Esophagus muscularis mucosa (tissue), 4 donors: Measurements from ENCODE around the gene ATRNL1. TPM values are rescaled to one million over a fixed set of nuclear protein-coding genes. Genes with fewer than 3 reads are reported as not detected.

Experiments
- DNase-seq: peaks from one replicate; pipeline ENCODE4 v3.0.0-alpha.2; 2017; ENCODE audit errors: extremely low spot score
- H3K27ac ChIP-seq, 4 donors: fragments of 200-600 bp; sonication (generic); replicated peaks in 1 of 4; 1 replicate in 3 of 4; 2 replicates in 1 of 4; pipeline ENCODE4 v1.5.1; 2016 to 2019; ENCODE audit warnings: mild to moderate bottlenecking in 1 of 4
- H3K27me3 ChIP-seq, 4 donors: fragments of 200-600 bp; sonication (generic); one replicate each; pipeline versions ENCODE4 v1.5.1 to v1.6.0; 2016 to 2019
- H3K36me3 ChIP-seq, 4 donors: fragments of 200-600 bp; sonication (generic); one replicate each; pipeline ENCODE4 v1.5.1; 2016 to 2019
- H3K4me1 ChIP-seq, 4 donors: fragments of 200-600 bp; sonication (generic); one replicate each; pipeline ENCODE4 v1.5.1; 2016 to 2019
- H3K4me3 ChIP-seq, 4 donors: fragments of 200-600 bp; sonication (generic); 1 replicate in 2 of 4; 2 replicates in 2 of 4; pipeline ENCODE4 v1.5.1; 2016 to 2019; ENCODE audit warnings: mild to moderate bottlenecking in 4 of 4, moderate library complexity in 1 of 4
- H3K9me3 ChIP-seq, 4 donors: fragments of 200-600 bp; sonication (generic); 1 replicate in 3 of 4; 2 replicates in 1 of 4; pipeline ENCODE4 v1.5.1; 2016 to 2019
- CTCF ChIP-seq, 3 experiments: fragments of 200-600 bp in 2 of 3; fragments of 450-650 bp in 1 of 3; sonication (generic) in 2 of 3; IDR thresholded peaks; one replicate each; pipeline ENCODE4 v1.5.1; 2017 to 2019; ENCODE audit warnings: antibody characterized with exemption in 3 of 3, mild to moderate bottlenecking in 2 of 3, moderate library complexity in 1 of 3
- EP300 ChIP-seq: sonication (generic); formaldehyde crosslinking; IDR thresholded peaks from one replicate; pipeline ENCODE4 v1.6.1; 2017; ENCODE audit warnings: antibody characterized with exemption
- POLR2A ChIP-seq: fragments of 450-650 bp; IDR thresholded peaks from one replicate; pipeline ENCODE4 v1.6.1; 2017; ENCODE audit warnings: antibody characterized with exemption, moderate library complexity, mild to moderate bottlenecking, low read depth
- POLR2AphosphoS5 ChIP-seq, 2 donors: sonication (generic); formaldehyde crosslinking; IDR thresholded peaks; one replicate each; pipeline ENCODE4 v1.6.1; 2017; ENCODE audit warnings: antibody characterized with exemption in 2 of 2
- WGBS: methylation state at CpG from one replicate; pipeline ENCODE4 v1.1.5; 2018; 5-methylcytosine and 5-hydroxymethylcytosine counted together
- intact Hi-C: fragments of 100-400 bp; cut with DNase I; formaldehyde crosslinking; loops from one replicate; pipeline ENCODE4 v1.15.1; 2023
- total RNA-seq, 4 donors: library from RNA; depleted of rRNA; stranded (reverse); fragments of >200 nt; gene quantifications; one replicate each; pipeline versions ENCODE4 v1.1.0 to v1.2.1, GENCODE V29; 2016

Gene ATRNL1
- total RNA-seq, 4 donors from 2014 or later = 5.0 to 18.0 (median 11.3) TPM

- no peak for DNase-seq
- no peak for TF ChIP-seq CTCF (IDR thresholded peaks at IDR 0.05)
- WGBS = 57% methylated on average over 6 of the region's 6 CpGs
- H3K9me3 ChIP-seq = no peaks in the 10 kb centered on the region
- no peaks in the 10 kb centered on the region for H3K4me1 ChIP-seq
- no peaks in the 10 kb centered on the region for H3K36me3 ChIP-seq
- H3K27ac ChIP-seq = no peak overlapping the region
- no peaks in the 10 kb centered on the region for H3K27me3 ChIP-seq
- intact Hi-C loops = no loop called here
- H3K4me3 ChIP-seq = no peak overlapping the region
These were observed 786.4 kb downstream of the ATRNL1 start for GRCh38 chr10:115879372-115880089.

- intact Hi-C loops = no loop called here
- no peak overlapping the region for H3K27ac ChIP-seq
- H3K9me3 ChIP-seq = no peaks in the 10 kb centered on the region
- TF ChIP-seq CTCF (IDR thresholded peaks at IDR 0.05) (no peak), EP300 (no peak), POLR2AphosphoS5 (IDR thresholded peaks at IDR 0.05) (no peak)
- H3K4me1 ChIP-seq = no peaks in the 10 kb centered on the region
- H3K36me3 ChIP-seq = no peaks in the 10 kb centered on the region
- DNase-seq = no peak
- no peaks in the 10 kb centered on the region for H3K27me3 ChIP-seq
- 93% methylated on average over 4 of the region's 4 CpGs for WGBS
- H3K4me3 ChIP-seq = no peak overlapping the region
These were observed 788.9 kb downstream of the ATRNL1 start for GRCh38 chr10:115882021-115882420.

- 96% methylated on average over 1 of the region's 1 CpG for WGBS
- Histone ChIP-seq H3K36me3 (no peaks in the 10 kb centered on the region), H3K27me3 (no peaks in the 10 kb centered on the region), H3K4me1 (no peaks in the 10 kb centered on the region), H3K9me3 (no peaks in the 10 kb centered on the region), H3K27ac (no peak overlapping the region), H3K4me3 (no peak overlapping the region)
- intact Hi-C loops = no loop called here
- TF ChIP-seq POLR2AphosphoS5 (IDR thresholded peaks at IDR 0.05) = no peak
- no peak for TF ChIP-seq EP300
- TF ChIP-seq CTCF (IDR thresholded peaks at IDR 0.05) = no peak
- no peak for TF ChIP-seq POLR2A
- no peak for DNase-seq
These were observed 790.2 kb downstream of the ATRNL1 start for GRCh38 chr10:115883372-115883771.

- no peaks in the 10 kb centered on the region for H3K9me3 ChIP-seq
- WGBS = 95% methylated on average over 5 of the region's 5 CpGs
- no peak overlapping the region for H3K4me3 ChIP-seq
- TF ChIP-seq EP300 (no peak), POLR2AphosphoS5 (IDR thresholded peaks at IDR 0.05) (no peak), CTCF (IDR thresholded peaks at IDR 0.05) (no peak), POLR2A (no peak)
- H3K36me3 ChIP-seq = no peaks in the 10 kb centered on the region
- no peaks in the 10 kb centered on the region for H3K27me3 ChIP-seq
- H3K27ac ChIP-seq = no peak overlapping the region
- intact Hi-C loops = no loop called here
- H3K4me1 ChIP-seq = no peaks in the 10 kb centered on the region
- no peak for DNase-seq
These were observed 791.2 kb downstream of the ATRNL1 start for GRCh38 chr10:115884331-115884730.

GRCh38 chr10:115895166-115895565 lies 802.0 kb downstream of the ATRNL1 start:
- intact Hi-C loops = no loop called here
- no peak for DNase-seq
- H3K4me3 ChIP-seq = no peak overlapping the region
- H3K36me3 ChIP-seq = no peaks in the 10 kb centered on the region
- H3K4me1 ChIP-seq = no peaks in the 10 kb centered on the region
- TF ChIP-seq POLR2AphosphoS5 (IDR thresholded peaks at IDR 0.05) = no peak
- TF ChIP-seq CTCF (IDR thresholded peaks at IDR 0.05) = no peak
- TF ChIP-seq EP300 = no peak
- no peak for TF ChIP-seq POLR2A
- H3K9me3 ChIP-seq = no peaks in the 10 kb centered on the region
- H3K27ac ChIP-seq = no peak overlapping the region
- H3K27me3 ChIP-seq = no peaks in the 10 kb centered on the region
- 82% methylated on average over 7 of the region's 7 CpGs for WGBS
